Fibroblast of lung (primary cell): ENCODE measurements around the gene ADRA2C.

Experiments
- CTCF ChIP-seq, 2 donors: IDR thresholded peaks in 1 of 2; conservative IDR thresholded peaks in 1 of 2; 1 replicate in 1 of 2; 2 replicates in 1 of 2; pipeline ENCODE4 v1.5.1; 2011 to 2012; ENCODE audit warnings: low read length in 2 of 2, control low read depth in 1 of 2, inconsistent platforms in 1 of 2, low read depth in 1 of 2, mild to moderate bottlenecking in 1 of 2
- EZH2 ChIP-seq: IDR thresholded peaks from 2 replicates; pipeline ENCODE4 v1.5.1; 2012; ENCODE audit warnings: low read length, control low read depth, mild to moderate bottlenecking; ENCODE audit errors: missing control alignments

DNA sequence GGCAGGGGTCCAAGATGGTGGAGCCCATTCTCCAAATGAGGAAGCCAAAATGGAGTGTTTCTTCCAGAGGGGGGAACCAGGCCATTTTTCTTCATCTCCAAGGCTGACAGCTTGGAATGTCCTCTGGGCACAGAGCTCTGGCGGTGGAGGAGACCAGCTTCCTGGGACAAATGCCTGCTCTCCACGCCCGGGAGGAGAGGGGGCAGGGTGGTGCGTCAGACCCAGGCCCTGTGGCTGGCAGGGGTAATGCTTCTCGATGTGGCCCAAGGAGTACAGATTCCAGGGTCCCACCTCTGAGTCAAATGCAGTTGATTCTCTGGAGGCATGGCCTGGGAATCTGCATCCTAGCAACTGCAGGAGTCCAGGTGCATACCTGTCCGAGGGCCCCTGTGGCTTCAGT, 44.6 kb upstream of the ADRA2C start:
- TF ChIP-seq CTCF (conservative IDR thresholded peaks at IDR 0.05 in 1 of 2, IDR thresholded peaks at IDR 0.05 in 1 of 2; ENCODE audit: low read depth in 1 of 2, low read length in 2 of 2), result no peak
- TF ChIP-seq EZH2, result no peak
